Smooth muscle cell (in vitro differentiated cells): ENCODE measurements around the gene DCDC2C. TPM values are rescaled to one million over a fixed set of nuclear protein-coding genes. Genes with fewer than 3 reads are reported as not detected.
"Not testable (repeated sequence)": the region's sequence is repeated elsewhere in the genome, so short reads cannot be mapped to it uniquely, and the experiment has no call there.

Experiments used
- DNase-seq: peaks from one replicate; lab custom pipeline; 2025; ENCODE audit not compliant: unreplicated experiment; lab: John Stamatoyannopoulos, UW
- H2AFZ ChIP-seq: fragments of 200-600 bp; sonication (generic); 2 replicates; pipeline ENCODE4 v1.6.0; 2016; ENCODE audit warnings: antibody characterized with exemption, low read depth, mild to moderate bottlenecking
- H3F3A ChIP-seq: fragments of 200-600 bp; sonication (generic); 2 replicates; pipeline ENCODE4 v1.6.0; 2017; ENCODE audit warnings: antibody characterized with exemption, low read depth
- H3K27ac ChIP-seq: fragments of 200-600 bp; sonication (generic); 2 replicates; pipeline ENCODE4 v1.5.1; 2016; ENCODE audit warnings: low read depth, mild to moderate bottlenecking
- H3K27me3 ChIP-seq: fragments of 200-600 bp; sonication (generic); 2 replicates; pipeline ENCODE4 v1.6.1; 2016; ENCODE audit warnings: low read depth, mild to moderate bottlenecking
- H3K36me3 ChIP-seq: fragments of 200-600 bp; sonication (generic); 2 replicates; pipeline ENCODE4 v1.5.1; 2016; ENCODE audit warnings: low read depth
- H3K4me1 ChIP-seq: fragments of 200-600 bp; sonication (generic); 2 replicates; pipeline ENCODE4 v1.5.1; 2016; ENCODE audit warnings: low read depth
- H3K4me2 ChIP-seq: fragments of 200-600 bp; sonication (generic); 2 replicates; pipeline ENCODE4 v1.6.0; 2016; ENCODE audit warnings: mild to moderate bottlenecking
- H3K4me3 ChIP-seq: fragments of 200-600 bp; sonication (generic); 2 replicates; pipeline ENCODE4 v1.5.1; 2016; ENCODE audit warnings: mild to moderate bottlenecking
- H3K79me2 ChIP-seq: fragments of 200-600 bp; sonication (generic); 2 replicates; pipeline ENCODE4 v1.6.0; 2016; ENCODE audit warnings: low read depth, mild to moderate bottlenecking
- H3K9ac ChIP-seq: fragments of 200-600 bp; sonication (generic); 2 replicates; pipeline ENCODE4 v1.6.0; 2016; ENCODE audit warnings: low read depth
- H3K9me3 ChIP-seq: fragments of 200-600 bp; sonication (generic); replicated peaks from 2 replicates; pipeline ENCODE4 v1.5.1; 2016; ENCODE audit warnings: low read depth
- H4K20me1 ChIP-seq: fragments of 200-600 bp; sonication (generic); 2 replicates; pipeline ENCODE4 v1.6.0; 2016; ENCODE audit warnings: low read depth
- WGBS: methylation state at CpG from one replicate; pipeline ENCODE4 v1.1.7; 2016; ENCODE audit warnings: low lambda C conversion rate; 5-methylcytosine and 5-hydroxymethylcytosine counted together
- polyA plus RNA-seq: library from polyadenylated mRNA; unstranded; fragments of >200 nt; fragmentation: Nextera tagmentation; extraction: Ambion mirVana; gene quantifications from 2 replicates; pipeline ENCODE4 v1.2.1, GENCODE V29; 2016
- total RNA-seq: library from RNA; depleted of rRNA; stranded (reverse); fragments of >200 nt; gene quantifications from 2 replicates; pipeline ENCODE4 v1.2.3, GENCODE V29; 2014
- TF ChIP-seq, protein P1 (sequence below): fragments of 200-600 bp; sonication (generic); IDR thresholded peaks from 2 replicates; pipeline ENCODE4 v1.5.1; 2017; ENCODE audit warnings: borderline replicate concordance, mild to moderate bottlenecking, antibody characterized with exemption; ENCODE audit not compliant: insufficient read depth, poor library complexity, severe bottlenecking

The DCDC2C gene
- total and polyA plus RNA-seq, 2 experiments from 2014 or later = not detected

DNA sequence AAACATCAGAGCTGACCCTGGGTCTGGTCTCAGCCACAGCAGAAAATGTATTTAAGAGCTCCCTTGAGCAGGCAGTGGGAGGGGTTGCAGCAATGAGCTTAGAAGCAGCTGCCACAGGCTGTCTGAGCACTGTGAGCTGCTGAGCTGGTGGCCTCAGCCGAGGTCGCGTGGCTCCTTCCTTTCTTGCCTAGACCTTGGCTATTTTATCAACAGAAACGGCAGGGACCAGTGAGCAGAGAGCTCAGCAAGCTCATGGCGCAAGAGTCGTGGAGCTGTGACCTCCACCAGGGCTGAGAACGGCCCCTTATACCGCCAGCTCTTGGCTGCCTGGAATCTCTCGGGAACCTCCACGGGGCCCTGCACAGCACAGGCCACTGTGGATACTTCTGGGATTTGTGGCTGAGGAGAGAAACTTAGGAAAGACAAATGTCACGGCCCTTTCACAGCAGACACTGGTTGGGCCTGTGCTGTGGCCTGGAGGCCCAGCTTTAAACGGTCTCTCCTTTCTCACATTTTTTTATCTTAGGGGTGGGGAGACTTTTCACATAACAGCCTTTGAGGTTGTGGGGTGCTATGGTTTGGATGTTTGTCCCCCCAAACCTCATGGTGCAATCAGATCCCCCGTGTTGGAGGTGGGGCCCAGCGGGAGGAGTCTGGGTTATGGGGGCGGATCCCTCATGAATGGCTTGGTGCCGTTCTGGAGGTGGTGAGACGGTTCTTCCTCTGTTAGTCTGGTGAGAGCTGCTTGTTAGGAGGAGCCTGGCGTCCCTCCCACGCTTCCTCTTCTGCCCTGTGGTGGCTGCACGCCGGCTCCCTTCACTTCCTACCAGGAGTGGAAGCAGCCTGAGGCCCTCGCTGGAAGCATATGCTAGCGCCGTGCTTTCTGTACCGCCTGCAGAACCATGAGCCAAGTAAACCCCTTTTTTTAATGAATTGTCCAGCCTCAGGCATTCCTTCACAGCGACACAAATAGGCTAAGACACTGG lies 43.6 kb upstream of the DCDC2C start:
- WGBS = 67% methylated on average over 26 of the region's 26 CpGs
- Histone ChIP-seq H3K4me2 (peak overlapping the region; percentile 7), H3K9me3 (no peaks in the 10 kb centered on the region), H3K27me3 (no peaks in the 10 kb centered on the region), H3K79me2 (no peaks in the 10 kb centered on the region), H4K20me1 (no peaks in the 10 kb centered on the region), H2AFZ (peak overlapping the region; percentile 81), H3K4me3 (no peak overlapping the region), H3K4me1 (peaks cover 9% of the 10 kb centered on the region), H3K36me3 (no peaks in the 10 kb centered on the region), H3K27ac (peak overlapping the region; percentile 79), H3F3A (peaks cover 4% of the 10 kb centered on the region), H3K9ac (peak overlapping the region; percentile 35)
- TF ChIP-seq, protein P1, sequence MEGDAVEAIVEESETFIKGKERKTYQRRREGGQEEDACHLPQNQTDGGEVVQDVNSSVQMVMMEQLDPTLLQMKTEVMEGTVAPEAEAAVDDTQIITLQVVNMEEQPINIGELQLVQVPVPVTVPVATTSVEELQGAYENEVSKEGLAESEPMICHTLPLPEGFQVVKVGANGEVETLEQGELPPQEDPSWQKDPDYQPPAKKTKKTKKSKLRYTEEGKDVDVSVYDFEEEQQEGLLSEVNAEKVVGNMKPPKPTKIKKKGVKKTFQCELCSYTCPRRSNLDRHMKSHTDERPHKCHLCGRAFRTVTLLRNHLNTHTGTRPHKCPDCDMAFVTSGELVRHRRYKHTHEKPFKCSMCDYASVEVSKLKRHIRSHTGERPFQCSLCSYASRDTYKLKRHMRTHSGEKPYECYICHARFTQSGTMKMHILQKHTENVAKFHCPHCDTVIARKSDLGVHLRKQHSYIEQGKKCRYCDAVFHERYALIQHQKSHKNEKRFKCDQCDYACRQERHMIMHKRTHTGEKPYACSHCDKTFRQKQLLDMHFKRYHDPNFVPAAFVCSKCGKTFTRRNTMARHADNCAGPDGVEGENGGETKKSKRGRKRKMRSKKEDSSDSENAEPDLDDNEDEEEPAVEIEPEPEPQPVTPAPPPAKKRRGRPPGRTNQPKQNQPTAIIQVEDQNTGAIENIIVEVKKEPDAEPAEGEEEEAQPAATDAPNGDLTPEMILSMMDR = no peak
- no peak for DNase-seq

DNA sequence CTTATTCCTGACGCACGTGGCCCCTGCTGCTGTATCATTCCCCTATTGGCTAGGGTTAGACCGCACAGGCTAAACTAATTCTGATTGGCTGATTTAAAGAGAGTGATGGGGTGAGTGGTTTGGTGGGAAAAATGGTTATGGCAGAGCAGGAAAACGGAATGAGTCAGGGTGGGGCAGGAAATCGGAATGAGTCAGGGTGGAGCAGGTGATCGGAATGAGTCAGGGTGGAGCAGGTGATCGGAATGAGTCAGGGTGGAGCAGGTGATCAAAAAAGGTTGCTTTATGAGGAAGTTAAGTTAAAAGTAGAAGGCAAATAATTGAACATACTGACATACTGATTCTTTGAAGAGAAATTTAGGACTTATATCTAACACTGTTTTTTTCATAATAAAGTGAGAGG lies 42.7 kb upstream of the DCDC2C start:
- H3K27me3 ChIP-seq, H3K4me3 ChIP-seq, H3K4me1 ChIP-seq, H3K4me2 ChIP-seq, H2AFZ ChIP-seq, H3K9me3 ChIP-seq, H3K79me2 ChIP-seq, DNase-seq, H4K20me1 ChIP-seq, H3K36me3 ChIP-seq, H3F3A ChIP-seq, H3K27ac ChIP-seq, H3K9ac ChIP-seq: not testable (repeated sequence)
- 93% methylated on average over 7 of the region's 7 CpGs for WGBS

DNA sequence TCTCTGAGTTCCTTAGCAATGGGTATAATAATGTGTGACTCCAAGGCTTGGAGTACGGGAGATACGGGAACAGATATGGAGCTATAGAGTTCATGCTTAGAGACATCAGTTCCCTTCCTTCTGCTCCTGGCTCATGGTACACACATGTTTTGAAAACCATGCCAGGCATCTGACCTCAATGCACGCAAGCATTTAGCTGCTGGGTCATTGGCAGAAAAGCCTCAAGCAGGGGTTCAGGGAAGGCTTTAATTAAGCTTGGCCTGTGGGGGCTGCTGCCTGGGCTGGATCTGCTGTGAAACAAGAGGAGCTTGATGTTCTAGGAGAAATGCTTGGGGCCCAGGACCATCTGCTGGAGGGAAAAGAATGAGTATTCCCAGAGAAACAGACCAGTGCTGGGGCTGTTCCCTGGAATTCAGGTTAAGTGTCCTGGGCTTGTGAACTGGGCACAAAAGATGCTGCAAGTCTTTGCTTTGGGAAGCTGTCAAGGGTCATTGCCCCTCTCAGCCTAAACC lies 42.2 kb upstream of the DCDC2C start:
- TF ChIP-seq, protein P1 = no peak
- no peaks in the 10 kb centered on the region for H4K20me1 ChIP-seq
- 97% methylated on average over 3 of the region's 3 CpGs for WGBS

DNA sequence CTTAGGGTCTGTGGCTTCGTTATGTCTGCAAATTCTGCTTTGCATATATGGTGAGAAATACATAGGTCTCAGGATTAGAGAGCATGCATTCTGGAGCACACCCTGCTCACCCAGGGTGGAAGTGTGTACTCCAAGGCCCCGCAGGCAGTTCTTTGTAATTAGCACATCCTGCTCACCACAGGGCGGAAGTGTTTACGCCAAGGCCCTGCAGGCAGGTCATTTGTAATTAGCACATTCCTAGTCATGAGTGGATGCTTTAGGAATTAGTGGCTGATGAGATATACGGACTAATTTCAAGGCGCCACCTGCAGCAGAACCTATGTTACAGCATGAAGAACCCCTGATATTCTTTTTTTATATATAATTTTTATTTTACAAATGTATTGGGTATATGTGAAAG lies 41.1 kb upstream of the DCDC2C start:
- TF ChIP-seq, protein P1 = no peak
- no peaks in the 10 kb centered on the region for H3K79me2 ChIP-seq
- H3K27me3 ChIP-seq = no peaks in the 10 kb centered on the region
- no peak overlapping the region for H2AFZ ChIP-seq
- H3K9ac ChIP-seq = no peak overlapping the region
- no peaks in the 10 kb centered on the region for H3K36me3 ChIP-seq
- H3F3A ChIP-seq = peaks cover 4% of the 10 kb centered on the region
- H3K4me3 ChIP-seq = no peak overlapping the region
- no peak overlapping the region for H3K27ac ChIP-seq
- no peaks in the 10 kb centered on the region for H4K20me1 ChIP-seq
- DNase-seq = no peak
- WGBS = 61% methylated on average over 6 of the region's 6 CpGs
- H3K4me1 ChIP-seq = peaks cover 9% of the 10 kb centered on the region
- H3K9me3 ChIP-seq = no peaks in the 10 kb centered on the region
- no peak overlapping the region for H3K4me2 ChIP-seq

More for the DNA sequence above, 42.2 kb upstream of the DCDC2C start:
- Histone ChIP-seq H3K4me2 (no peak overlapping the region), H2AFZ (no peak overlapping the region), H3K27ac (no peak overlapping the region), H3K9ac (no peak overlapping the region), H3K36me3 (no peaks in the 10 kb centered on the region), H3K4me3 (no peak overlapping the region), H3K27me3 (no peaks in the 10 kb centered on the region), H3F3A (peaks cover 4% of the 10 kb centered on the region), H3K79me2 (no peaks in the 10 kb centered on the region), H3K9me3 (no peaks in the 10 kb centered on the region), H3K4me1 (peaks cover 9% of the 10 kb centered on the region)
- no peak for DNase-seq
